Keratinocyte (primary cell): ENCODE results near the gene ANAPC16. TPM values are rescaled to one million over a fixed set of nuclear protein-coding genes. Genes with fewer than 3 reads are reported as not detected.

Experiments
- DNase-seq: peaks from one replicate; pipeline ENCODE4 v3.0.0-alpha.2; 2011; ENCODE audit warnings: low read depth, missing footprints, low spot score
- FAIRE-seq: peaks from 2 replicates; lab custom pipeline; 2011; peaks lifted over from hg19 to GRCh38; lab: Jason Lieb, UNC
- H2AFZ ChIP-seq: 2 replicates; pipeline ENCODE4 v1.6.0; 2012; ENCODE audit warnings: low read length, control low read depth, inconsistent platforms; ENCODE audit not compliant: control insufficient read depth
- H3K27ac ChIP-seq: 2 replicates; pipeline ENCODE4 v1.5.1; 2011; ENCODE audit warnings: low read length; ENCODE audit not compliant: control insufficient read depth, insufficient read depth
- H3K27me3 ChIP-seq: 3 replicates; pipeline ENCODE4 v1.6.0; 2011; ENCODE audit warnings: low read length; ENCODE audit not compliant: control insufficient read depth, insufficient read depth; ENCODE audit errors: extremely low read depth
- H3K36me3 ChIP-seq, 2 experiments: 2 replicates in 1 of 2; 3 replicates in 1 of 2; pipeline ENCODE4 v1.5.1; 2011; ENCODE audit warnings: low read length in 2 of 2, mild to moderate bottlenecking in 1 of 2; ENCODE audit not compliant: control insufficient read depth in 2 of 2, insufficient read depth in 2 of 2; ENCODE audit errors: extremely low read depth in 1 of 2
- H3K4me1 ChIP-seq: 3 replicates; pipeline ENCODE4 v1.5.1; 2011; ENCODE audit warnings: low read length; ENCODE audit not compliant: control insufficient read depth, insufficient read depth; ENCODE audit errors: extremely low read depth
- H3K4me2 ChIP-seq: 3 replicates; pipeline ENCODE4 v1.6.0; 2011; ENCODE audit warnings: low read depth, low read length; ENCODE audit not compliant: control insufficient read depth, insufficient read depth; ENCODE audit errors: extremely low read depth
- H3K4me3 ChIP-seq, 3 experiments: fragments of 200-600 bp in 1 of 3; sonication (generic) in 1 of 3; 2 replicates in 2 of 3; 3 replicates in 1 of 3; pipeline ENCODE4 v1.5.1; 2011 to 2016; ENCODE audit warnings: low read length in 3 of 3, mild to moderate bottlenecking in 3 of 3, control low read depth in 2 of 3, inconsistent platforms in 1 of 3, low read depth in 1 of 3, mixed read lengths in 1 of 3, mixed run types in 1 of 3, moderate library complexity in 1 of 3; ENCODE audit not compliant: control insufficient read depth in 2 of 3, insufficient read depth in 2 of 3; ENCODE audit errors: extremely low read depth in 1 of 3
- H3K79me2 ChIP-seq: 2 replicates; pipeline ENCODE4 v1.6.0; 2012; ENCODE audit warnings: low read length; ENCODE audit not compliant: control insufficient read depth, insufficient read depth
- H3K9ac ChIP-seq: 3 replicates; pipeline ENCODE4 v1.6.0; 2011; ENCODE audit warnings: low read length; ENCODE audit not compliant: control insufficient read depth, insufficient read depth; ENCODE audit errors: extremely low read depth
- H3K9me1 ChIP-seq: 3 replicates; pipeline ENCODE4 v1.6.0; 2011; ENCODE audit warnings: low read length; ENCODE audit not compliant: control insufficient read depth, insufficient read depth; ENCODE audit errors: extremely low read depth
- H3K9me3 ChIP-seq: 2 replicates; pipeline ENCODE4 v1.5.1; 2012; ENCODE audit warnings: low read depth, low read length; ENCODE audit not compliant: control insufficient read depth
- H4K20me1 ChIP-seq: 3 replicates; pipeline ENCODE4 v1.6.0; 2011; ENCODE audit warnings: low read length; ENCODE audit not compliant: control insufficient read depth, insufficient read depth; ENCODE audit errors: extremely low read depth
- EZH2 ChIP-seq: IDR thresholded peaks from one replicate; pipeline ENCODE4 v1.6.1; 2012; ENCODE audit warnings: inconsistent platforms, mild to moderate bottlenecking, low read length, moderate library complexity
- dilution Hi-C: fragments of 300-500 bp; cut with MboI; formaldehyde crosslinking; loops from one replicate; pipeline ENCODE4 v1.7.0; 2020; ENCODE audit warnings: low sequenced_read_pairs; ENCODE audit not compliant: extremely low pct_ligation_motif_present
- polyA plus RNA-seq, 5 experiments: library from polyadenylated mRNA; depleted of rRNA in 3 of 5; stranded (reverse) in 3 of 5; stranded (forward) in 1 of 5; unstranded in 1 of 5; fragments of >200 nt; gene quantifications; 1 replicate in 1 of 5; 2 replicates in 3 of 5; 3 replicates in 1 of 5; pipeline versions ENCODE4 v1.2.1 to v1.2.3, GENCODE V29; 2011 to 2012; ENCODE audit warnings: missing spikeins in 2 of 5, low read depth in 1 of 5, low replicate concordance in 1 of 5
- TF ChIP-seq, protein P1 (sequence below), 3 experiments: IDR thresholded peaks in 1 of 3; conservative IDR thresholded peaks in 1 of 3; optimal IDR thresholded peaks in 1 of 3; 2 replicates in 2 of 3; 3 replicates in 1 of 3; pipeline versions ENCODE3 to v1.5.1; 2011; ENCODE audit warnings: low read length in 3 of 3, mild to moderate bottlenecking in 3 of 3, moderate library complexity in 2 of 3, control low read depth in 1 of 3, inconsistent platforms in 1 of 3; ENCODE audit not compliant: insufficient read depth in 2 of 3; ENCODE audit errors: extremely low read depth in 1 of 3

The ANAPC16 gene
- polyA plus RNA-seq, 1 donor (not counting 4 experiments of a cell fraction or from before 2014, with no cell fraction given) = 93.9 TPM

DNA sequence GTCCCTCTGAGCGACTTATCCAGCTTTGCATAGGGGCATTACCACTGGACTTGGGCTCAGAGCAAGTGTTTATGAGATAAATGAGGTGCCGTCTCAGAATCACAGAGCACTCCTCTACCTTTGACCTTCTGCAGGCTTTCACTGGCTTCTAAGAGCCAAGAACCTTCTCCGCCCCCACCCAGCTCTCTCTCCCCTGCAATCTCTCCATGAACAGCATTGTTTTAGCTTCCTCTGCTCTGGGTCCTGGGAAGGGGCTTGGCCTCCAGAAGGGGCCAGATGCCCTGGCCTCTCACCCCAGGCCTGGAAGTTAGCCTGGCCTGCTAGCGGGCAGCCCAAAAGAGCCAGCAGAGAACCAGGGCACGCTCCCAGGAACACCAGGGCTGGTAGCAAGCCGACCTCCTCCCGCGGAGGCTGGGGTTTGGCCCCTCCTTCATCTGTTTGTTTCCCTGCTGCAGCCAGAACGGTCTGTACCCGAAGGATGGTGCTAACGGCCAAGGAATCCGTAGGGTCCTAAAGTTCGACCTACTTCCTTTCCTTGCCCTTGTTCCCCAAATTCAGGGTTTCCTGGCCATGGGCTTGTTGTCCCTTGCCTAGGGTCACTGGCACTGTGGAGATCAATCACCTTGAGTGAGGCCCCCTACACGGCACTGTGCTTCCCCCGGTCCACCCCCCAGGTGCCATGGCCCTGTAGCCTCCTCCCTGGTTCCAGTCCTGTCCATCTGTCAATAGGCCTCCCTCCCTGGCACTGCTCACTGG is 39.2 kb downstream of the ANAPC16 start:
- peak overlapping the region; percentile 78 for H3K27ac ChIP-seq
- FAIRE-seq = peak; percentile 72
- no peaks in the 10 kb centered on the region for H3K79me2 ChIP-seq
- TF ChIP-seq EZH2 = no peak
- TF ChIP-seq, protein P1, sequence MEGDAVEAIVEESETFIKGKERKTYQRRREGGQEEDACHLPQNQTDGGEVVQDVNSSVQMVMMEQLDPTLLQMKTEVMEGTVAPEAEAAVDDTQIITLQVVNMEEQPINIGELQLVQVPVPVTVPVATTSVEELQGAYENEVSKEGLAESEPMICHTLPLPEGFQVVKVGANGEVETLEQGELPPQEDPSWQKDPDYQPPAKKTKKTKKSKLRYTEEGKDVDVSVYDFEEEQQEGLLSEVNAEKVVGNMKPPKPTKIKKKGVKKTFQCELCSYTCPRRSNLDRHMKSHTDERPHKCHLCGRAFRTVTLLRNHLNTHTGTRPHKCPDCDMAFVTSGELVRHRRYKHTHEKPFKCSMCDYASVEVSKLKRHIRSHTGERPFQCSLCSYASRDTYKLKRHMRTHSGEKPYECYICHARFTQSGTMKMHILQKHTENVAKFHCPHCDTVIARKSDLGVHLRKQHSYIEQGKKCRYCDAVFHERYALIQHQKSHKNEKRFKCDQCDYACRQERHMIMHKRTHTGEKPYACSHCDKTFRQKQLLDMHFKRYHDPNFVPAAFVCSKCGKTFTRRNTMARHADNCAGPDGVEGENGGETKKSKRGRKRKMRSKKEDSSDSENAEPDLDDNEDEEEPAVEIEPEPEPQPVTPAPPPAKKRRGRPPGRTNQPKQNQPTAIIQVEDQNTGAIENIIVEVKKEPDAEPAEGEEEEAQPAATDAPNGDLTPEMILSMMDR (optimal IDR thresholded peaks at IDR 0.05 in 1 of 3, IDR thresholded peaks at IDR 0.05 in 1 of 3, conservative IDR thresholded peaks at IDR 0.05 in 1 of 3; ENCODE audit: extremely low read depth in 1 of 3, insufficient read depth in 2 of 3, low read length in 3 of 3) = peak in 2 of 3 experiments; percentile 12 to 57
- H3K36me3 ChIP-seq = no peaks in the 10 kb centered on the region
- peak overlapping the region; percentile 69 for H3K4me2 ChIP-seq
- H3K4me1 ChIP-seq = peaks cover 33% of the 10 kb centered on the region
- no peaks in the 10 kb centered on the region for H3K27me3 ChIP-seq
- peak overlapping the region; percentile 70 for H3K9ac ChIP-seq
- peak overlapping the region in 2 of 3 experiments; percentile 13 to 19 for H3K4me3 ChIP-seq
- H3K9me1 ChIP-seq = peaks cover 1% of the 10 kb centered on the region
- dilution Hi-C loops = no loop called here
- peak overlapping the region; percentile 77 for H2AFZ ChIP-seq
- no peak for DNase-seq
- no peaks in the 10 kb centered on the region for H4K20me1 ChIP-seq
- no peaks in the 10 kb centered on the region for H3K9me3 ChIP-seq

DNA sequence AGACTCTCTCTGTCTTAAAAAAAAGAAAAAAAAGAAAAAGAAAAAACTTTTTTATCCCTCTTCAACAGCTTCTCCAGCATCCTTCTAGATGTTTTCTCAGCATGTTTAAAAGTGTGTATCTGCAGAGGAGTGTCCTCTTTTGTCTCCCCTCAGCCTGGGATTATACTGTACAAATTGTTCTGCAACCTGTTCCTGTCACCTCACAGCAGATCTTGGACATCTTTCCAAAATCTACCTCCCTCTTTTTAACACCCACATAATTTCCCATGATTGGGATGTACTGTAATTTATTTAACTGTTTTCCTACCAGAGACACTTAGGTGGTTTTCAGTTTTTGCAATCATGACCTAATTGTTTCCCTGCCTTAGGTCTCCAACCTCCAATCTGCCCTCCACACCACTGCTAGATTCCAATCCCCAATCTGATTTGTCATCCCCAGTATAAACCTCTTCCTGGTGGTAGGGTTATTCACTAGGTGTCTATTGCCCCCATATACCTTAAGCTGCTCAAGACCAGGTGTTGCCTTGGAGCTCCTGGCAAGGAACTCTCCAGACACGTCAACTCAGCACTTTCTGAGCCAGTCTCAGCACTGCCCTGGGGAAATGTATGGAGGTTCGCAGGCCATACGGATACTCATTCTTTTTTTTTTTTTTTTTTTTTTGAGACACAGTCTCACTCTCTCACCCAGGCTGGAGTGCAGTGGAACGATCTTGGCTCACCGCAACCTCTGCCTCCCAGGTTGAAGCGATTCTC is 40.3 kb downstream of the ANAPC16 start:
- peak; percentile 46 for DNase-seq
- dilution Hi-C loops = no loop called here
- Histone ChIP-seq H2AFZ (no peak overlapping the region), H3K36me3 (no peaks in the 10 kb centered on the region), H3K4me3 (no peak overlapping the region), H3K27ac (peak overlapping the region; percentile 78), H3K4me2 (no peak overlapping the region), H3K4me1 (peaks cover 38% of the 10 kb centered on the region), H3K9me3 (no peaks in the 10 kb centered on the region), H3K27me3 (no peaks in the 10 kb centered on the region), H4K20me1 (no peaks in the 10 kb centered on the region), H3K79me2 (no peaks in the 10 kb centered on the region), H3K9ac (no peak overlapping the region), H3K9me1 (peaks cover 2% of the 10 kb centered on the region)
- no peak for FAIRE-seq
- no peak for TF ChIP-seq EZH2
- TF ChIP-seq, protein P1 (optimal IDR thresholded peaks at IDR 0.05 in 1 of 3, IDR thresholded peaks at IDR 0.05 in 1 of 3, conservative IDR thresholded peaks at IDR 0.05 in 1 of 3; ENCODE audit: extremely low read depth in 1 of 3, insufficient read depth in 2 of 3, low read length in 3 of 3) = no peak
